GM12865 (cell line): Measurements from ENCODE around the gene ZMYM1.

Source experiments
- DNase-seq: peaks from one replicate; pipeline ENCODE4 v3.0.0; 2010; ENCODE audit warnings: low read depth
- H3K4me3 ChIP-seq: 2 replicates; pipeline ENCODE4 v1.5.1; 2011; ENCODE audit warnings: mild to moderate bottlenecking, low read depth, low read length, control low read depth
- TF ChIP-seq, protein P1 (sequence below): IDR thresholded peaks from 2 replicates; pipeline ENCODE4 v1.5.1; 2011; ENCODE audit warnings: low read length, control low read depth, low read depth, inconsistent platforms; ENCODE audit not compliant: insufficient read depth; ENCODE audit errors: missing control alignments

Gene ZMYM1

DNA sequence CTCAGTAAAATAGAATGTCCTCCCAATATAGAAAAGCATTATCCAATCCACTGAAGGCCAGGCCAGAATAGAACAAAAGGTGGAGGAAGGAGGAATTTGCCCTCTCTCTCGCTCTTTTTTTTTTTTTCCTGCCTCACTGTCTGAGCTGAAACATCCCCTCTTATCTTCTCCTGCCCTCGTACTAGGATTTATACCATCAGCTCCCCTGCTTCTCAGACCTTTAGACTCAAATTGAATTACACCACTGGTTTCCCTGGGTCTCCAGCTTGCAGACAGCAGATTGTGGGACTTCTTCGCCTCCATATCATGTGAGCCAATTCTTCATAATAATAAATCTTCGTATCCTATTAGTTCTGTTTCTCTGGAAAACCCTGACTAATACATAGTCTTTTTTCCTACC, 42.6 kb upstream of the ZMYM1 start:
- DNase-seq: no peak
- TF ChIP-seq, protein P1, sequence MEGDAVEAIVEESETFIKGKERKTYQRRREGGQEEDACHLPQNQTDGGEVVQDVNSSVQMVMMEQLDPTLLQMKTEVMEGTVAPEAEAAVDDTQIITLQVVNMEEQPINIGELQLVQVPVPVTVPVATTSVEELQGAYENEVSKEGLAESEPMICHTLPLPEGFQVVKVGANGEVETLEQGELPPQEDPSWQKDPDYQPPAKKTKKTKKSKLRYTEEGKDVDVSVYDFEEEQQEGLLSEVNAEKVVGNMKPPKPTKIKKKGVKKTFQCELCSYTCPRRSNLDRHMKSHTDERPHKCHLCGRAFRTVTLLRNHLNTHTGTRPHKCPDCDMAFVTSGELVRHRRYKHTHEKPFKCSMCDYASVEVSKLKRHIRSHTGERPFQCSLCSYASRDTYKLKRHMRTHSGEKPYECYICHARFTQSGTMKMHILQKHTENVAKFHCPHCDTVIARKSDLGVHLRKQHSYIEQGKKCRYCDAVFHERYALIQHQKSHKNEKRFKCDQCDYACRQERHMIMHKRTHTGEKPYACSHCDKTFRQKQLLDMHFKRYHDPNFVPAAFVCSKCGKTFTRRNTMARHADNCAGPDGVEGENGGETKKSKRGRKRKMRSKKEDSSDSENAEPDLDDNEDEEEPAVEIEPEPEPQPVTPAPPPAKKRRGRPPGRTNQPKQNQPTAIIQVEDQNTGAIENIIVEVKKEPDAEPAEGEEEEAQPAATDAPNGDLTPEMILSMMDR: no peak
- H3K4me3 ChIP-seq: no peak overlapping the region

DNA sequence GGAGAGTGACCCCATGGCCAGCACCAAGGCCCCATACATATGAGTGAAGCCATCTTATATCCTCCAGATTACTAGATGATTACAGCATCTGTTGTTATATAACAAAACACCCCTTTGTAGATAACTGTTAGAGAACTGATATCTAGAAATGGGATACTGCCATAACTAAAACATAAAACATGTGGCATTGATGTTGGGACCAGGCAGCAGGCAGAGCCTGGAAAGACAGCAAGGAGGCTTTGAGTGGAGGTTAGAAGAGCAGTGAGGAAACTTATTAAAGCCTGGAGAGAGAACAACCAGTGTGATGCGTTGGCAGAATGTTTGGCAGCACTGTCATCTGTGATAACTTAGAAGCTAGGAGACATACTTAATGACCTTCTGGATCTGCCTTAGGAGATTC, 42.0 kb upstream of the ZMYM1 start:
- no peak overlapping the region for H3K4me3 ChIP-seq
- DNase-seq: no peak
- TF ChIP-seq, protein P1: no peak

DNA sequence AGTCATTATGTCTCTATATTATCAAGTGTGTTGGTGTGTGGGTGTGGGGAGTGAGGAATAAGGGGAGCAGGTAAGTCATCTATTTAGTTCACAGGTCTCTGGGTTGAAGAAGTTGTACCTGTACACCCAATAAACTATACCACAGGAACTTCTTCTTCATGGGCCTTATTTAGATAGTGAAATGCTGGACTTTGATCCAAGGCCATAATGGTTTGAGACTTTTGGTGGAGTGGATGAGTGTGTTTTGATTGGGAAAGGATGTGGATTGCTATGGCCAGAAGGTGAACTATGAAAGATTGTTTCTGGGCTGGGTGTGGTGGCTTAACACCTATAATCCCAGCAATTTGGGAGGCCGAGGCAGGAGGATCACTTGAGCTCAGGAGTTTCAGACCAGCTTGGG, 40.5 kb upstream of the ZMYM1 start:
- DNase-seq: no peak
- H3K4me3 ChIP-seq: no peak overlapping the region
- TF ChIP-seq, protein P1: no peak

DNA sequence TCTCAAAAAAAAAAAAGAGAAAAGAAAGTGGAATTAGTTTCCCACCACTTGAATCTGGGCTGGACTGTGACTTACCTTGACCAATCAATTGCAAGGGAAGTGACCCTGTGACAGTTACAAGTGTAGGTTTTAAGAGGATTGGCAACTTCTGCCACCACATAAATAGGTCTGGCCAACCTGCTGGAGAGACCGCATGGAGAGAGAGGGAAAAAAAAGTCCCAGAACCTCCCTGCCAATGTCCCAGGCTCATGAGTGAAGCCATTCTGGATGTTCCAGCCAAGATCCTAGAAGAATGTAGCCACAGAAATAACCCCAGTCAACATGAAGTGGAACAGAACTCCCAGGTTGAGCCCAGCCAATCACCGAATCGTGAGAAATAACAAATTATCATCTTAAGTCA, 35.7 kb upstream of the ZMYM1 start:
- TF ChIP-seq, protein P1: no peak
- no peak for DNase-seq
- no peak overlapping the region for H3K4me3 ChIP-seq

DNA sequence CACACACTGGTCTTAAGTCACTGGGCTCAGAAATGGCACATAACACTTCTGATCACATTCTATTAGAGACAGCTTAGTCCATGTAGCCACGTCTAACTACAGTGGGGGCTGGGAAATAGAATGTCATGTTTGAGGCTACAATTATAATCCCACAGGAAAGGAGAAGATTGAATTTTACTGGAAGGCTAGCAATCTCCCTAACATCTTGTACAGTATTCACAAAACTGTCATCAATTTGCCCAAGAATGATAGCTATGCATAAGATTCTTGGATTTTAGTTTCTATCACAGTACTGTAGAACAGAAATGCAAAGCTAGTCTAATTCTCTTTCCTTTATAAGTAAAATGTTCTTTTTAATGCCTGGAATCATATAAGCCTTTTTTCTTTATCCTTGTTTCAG, 34.8 kb upstream of the ZMYM1 start:
- no peak for DNase-seq
- H3K4me3 ChIP-seq: no peak overlapping the region
- TF ChIP-seq, protein P1: no peak

DNA sequence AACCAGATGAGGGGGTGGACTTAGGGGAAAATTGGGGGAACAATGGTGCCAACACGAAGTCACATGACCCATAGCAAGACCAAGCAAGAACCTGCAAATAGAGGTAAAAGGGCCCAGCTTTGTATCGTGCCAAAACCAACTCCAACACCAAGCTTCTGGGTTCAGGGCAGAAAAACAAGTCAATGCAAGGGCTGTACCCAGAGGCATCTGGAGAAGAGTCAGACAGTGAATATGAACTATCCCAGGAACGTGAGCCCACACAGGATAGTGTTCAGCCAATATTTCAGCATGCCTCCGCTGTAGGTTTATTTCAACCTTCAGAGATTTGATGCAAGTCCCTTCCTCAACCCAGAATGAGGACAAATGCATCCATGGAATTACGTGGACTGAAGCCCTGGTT, 32.5 kb upstream of the ZMYM1 start:
- no peak for DNase-seq
- TF ChIP-seq, protein P1: no peak

DNA sequence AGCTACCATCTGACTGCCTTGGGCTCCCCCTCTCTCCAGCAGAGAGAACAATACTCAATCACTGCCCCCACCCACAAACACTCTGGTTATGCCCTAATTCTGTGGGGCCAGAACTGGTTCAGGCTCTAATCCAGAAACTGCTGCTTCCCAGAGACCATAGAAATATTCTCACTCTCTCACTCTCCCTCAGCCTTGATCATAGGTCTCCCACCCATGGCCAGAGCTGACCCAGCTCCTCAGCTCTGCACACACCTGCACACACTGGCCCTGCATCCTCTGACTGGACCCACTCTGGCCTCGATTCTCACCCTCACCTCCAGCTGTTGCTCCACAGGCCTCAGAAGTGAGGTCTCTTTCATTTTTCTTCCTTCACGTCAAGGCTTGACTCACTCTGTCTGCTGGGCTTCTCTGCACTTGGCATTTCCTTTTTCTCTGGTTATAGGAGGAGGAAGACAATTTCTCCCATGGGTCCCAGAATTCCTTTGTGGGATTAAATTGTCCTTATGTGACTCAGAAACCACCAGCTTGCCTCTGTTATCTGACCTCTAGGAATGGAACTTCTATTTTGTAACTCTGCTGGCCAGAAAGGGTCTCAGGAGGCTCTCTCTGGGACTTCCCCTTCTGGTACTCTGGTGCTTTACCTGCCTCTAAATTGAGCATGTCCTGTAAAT, 31.9 kb upstream of the ZMYM1 start:
- H3K4me3 ChIP-seq: no peak overlapping the region
- TF ChIP-seq, protein P1: no peak
- no peak for DNase-seq

More for the DNA sequence above, 32.5 kb upstream of the ZMYM1 start:
- no peak overlapping the region for H3K4me3 ChIP-seq
